Lower lobe of right lung (tissue), 2 donors: ENCODE data around the gene P2RX4. TPM values are rescaled to one million over a fixed set of nuclear protein-coding genes. Genes with fewer than 3 reads are reported as not detected.
"Not testable (repeated sequence)": the region's sequence is repeated elsewhere in the genome, so short reads cannot be mapped to it uniquely, and the experiment has no call there.

Source experiments
- ATAC-seq, 2 donors: fragments of 200-7000 bp; cut with Tn5 transposase; one replicate each; pipeline ENCODE4 v1.9.1; 2020 to 2022; ENCODE audit warnings: mild to moderate bottlenecking in 2 of 2, moderate library complexity in 2 of 2
- DNase-seq: peaks from one replicate; pipeline ENCODE4 v3.0.0-alpha.2; 2020
- H3K27ac ChIP-seq: fragments of 200-600 bp; one replicate; pipeline ENCODE4 v1.8.0; 2022
- H3K27me3 ChIP-seq: fragments of 200-600 bp; one replicate; pipeline ENCODE4 v1.8.0; 2022; ENCODE audit warnings: low read depth
- H3K36me3 ChIP-seq: fragments of 200-600 bp; one replicate; pipeline ENCODE4 v1.8.0; 2022; ENCODE audit warnings: mild to moderate bottlenecking
- H3K4me1 ChIP-seq: fragments of 200-600 bp; one replicate; pipeline ENCODE4 v1.8.0; 2022
- H3K4me3 ChIP-seq: fragments of 200-600 bp; one replicate; pipeline ENCODE4 v1.8.0; 2022; ENCODE audit warnings: mild to moderate bottlenecking
- H3K9me3 ChIP-seq: fragments of 200-600 bp; one replicate; pipeline ENCODE4 v1.8.0; 2022
- intact Hi-C: fragments of 100-400 bp; cut with DNase I; formaldehyde crosslinking; loops from one replicate; pipeline ENCODE4 v1.11.0; 2022
- total RNA-seq: library from RNA; stranded (reverse); fragmentation: NEBNext Ultra II Directional; extraction: Animal tissue kit (Norgen Biotek cat#: 25700); gene quantifications from one replicate; pipeline ENCODE4 v1.2.1, GENCODE V29; 2021
- TF ChIP-seq, protein P1 (sequence below): fragments of 200-600 bp; IDR thresholded peaks from one replicate; pipeline ENCODE4 v1.8.0; 2022; ENCODE audit warnings: antibody characterized with exemption, mild to moderate bottlenecking
- donor health status: DM: no; HTN: yes; CAD: no; lungs with severe emphysema.

P2RX4 gene
- total RNA-seq, 1 donor from 2014 or later, result 65.8 TPM

DNA sequence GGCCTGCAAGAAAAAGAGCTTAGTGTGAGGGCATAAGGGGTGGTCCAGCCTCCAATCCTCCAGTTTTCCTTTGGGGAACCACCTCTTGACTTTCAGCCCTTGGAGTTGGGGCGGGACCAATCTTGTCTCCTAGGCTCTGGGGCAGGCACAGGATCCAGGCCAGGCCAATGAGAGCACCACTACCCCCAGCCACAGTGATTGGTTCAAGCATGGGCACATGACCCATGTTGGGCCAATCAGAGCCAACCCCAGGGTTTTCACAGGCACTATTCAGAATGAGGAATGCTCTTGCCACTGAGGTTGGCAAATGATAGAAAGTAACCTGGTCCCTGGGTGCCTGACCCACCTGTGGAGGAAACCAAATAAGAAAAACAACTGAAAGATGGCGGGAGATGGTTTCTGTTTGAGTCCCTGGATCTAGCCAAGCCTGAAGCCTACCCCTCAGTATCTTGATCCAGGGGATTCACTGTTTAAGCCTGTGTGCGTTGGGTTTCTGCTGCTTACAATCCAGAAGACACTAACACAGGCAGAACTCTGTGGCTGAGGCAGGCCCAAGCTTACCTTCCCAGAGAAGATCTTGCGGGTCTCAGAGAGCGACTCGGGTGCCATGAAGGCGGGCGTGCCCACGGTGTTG lies 42.9 kb downstream of the P2RX4 start:
- no peak for DNase-seq
- H3K9me3 ChIP-seq, result no peaks in the 10 kb centered on the region
- H3K36me3 ChIP-seq, result peaks cover 91% of the 10 kb centered on the region
- TF ChIP-seq, protein P1, sequence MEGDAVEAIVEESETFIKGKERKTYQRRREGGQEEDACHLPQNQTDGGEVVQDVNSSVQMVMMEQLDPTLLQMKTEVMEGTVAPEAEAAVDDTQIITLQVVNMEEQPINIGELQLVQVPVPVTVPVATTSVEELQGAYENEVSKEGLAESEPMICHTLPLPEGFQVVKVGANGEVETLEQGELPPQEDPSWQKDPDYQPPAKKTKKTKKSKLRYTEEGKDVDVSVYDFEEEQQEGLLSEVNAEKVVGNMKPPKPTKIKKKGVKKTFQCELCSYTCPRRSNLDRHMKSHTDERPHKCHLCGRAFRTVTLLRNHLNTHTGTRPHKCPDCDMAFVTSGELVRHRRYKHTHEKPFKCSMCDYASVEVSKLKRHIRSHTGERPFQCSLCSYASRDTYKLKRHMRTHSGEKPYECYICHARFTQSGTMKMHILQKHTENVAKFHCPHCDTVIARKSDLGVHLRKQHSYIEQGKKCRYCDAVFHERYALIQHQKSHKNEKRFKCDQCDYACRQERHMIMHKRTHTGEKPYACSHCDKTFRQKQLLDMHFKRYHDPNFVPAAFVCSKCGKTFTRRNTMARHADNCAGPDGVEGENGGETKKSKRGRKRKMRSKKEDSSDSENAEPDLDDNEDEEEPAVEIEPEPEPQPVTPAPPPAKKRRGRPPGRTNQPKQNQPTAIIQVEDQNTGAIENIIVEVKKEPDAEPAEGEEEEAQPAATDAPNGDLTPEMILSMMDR, result no peak
- no peak overlapping the region for H3K27ac ChIP-seq
- H3K27me3 ChIP-seq, result no peaks in the 10 kb centered on the region
- intact Hi-C loops, result no loop called here
- H3K4me3 ChIP-seq, result no peak overlapping the region
- H3K4me1 ChIP-seq, result no peaks in the 10 kb centered on the region
- no peak for ATAC-seq

DNA sequence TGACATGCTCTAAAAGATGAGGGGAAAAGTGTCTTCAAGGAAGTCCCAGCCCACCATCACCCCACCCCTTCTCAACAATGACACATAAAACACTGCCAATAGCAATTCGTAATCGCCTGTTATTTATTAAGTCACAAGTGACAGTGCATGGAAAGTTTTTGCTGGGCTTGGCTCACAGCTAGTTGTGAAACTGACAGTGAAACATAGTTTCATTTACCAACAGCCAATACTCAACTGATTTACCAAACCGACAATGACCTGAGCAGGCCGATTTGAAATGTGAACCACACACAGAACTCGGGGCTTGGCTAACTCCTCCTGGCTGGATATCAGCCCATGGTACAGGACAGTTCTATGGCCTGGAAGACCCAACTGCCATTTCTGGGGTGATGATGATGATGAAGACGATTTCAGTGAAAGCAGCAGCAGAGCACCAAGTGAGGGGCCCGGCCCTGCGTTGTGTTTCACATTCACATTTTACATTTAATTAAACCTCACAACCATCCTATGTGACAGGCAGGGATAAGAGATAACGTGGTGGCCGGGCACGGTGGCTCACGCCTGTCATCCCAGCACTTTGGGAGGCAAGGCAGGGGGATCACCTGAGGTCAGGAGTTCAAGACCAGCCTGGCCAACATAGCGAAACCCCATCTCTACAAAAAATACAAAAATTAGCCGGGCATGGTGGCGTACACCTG lies 43.9 kb downstream of the P2RX4 start:
- TF ChIP-seq, protein P1, result no peak
- ATAC-seq (no peak), DNase-seq (no peak)
- no peaks in the 10 kb centered on the region for H3K9me3 ChIP-seq
- H3K4me3 ChIP-seq, result no peak overlapping the region
- peaks cover 91% of the 10 kb centered on the region for H3K36me3 ChIP-seq
- no peak overlapping the region for H3K27ac ChIP-seq
- no peaks in the 10 kb centered on the region for H3K4me1 ChIP-seq
- intact Hi-C loops, result no loop called here
- H3K27me3 ChIP-seq, result no peaks in the 10 kb centered on the region

DNA sequence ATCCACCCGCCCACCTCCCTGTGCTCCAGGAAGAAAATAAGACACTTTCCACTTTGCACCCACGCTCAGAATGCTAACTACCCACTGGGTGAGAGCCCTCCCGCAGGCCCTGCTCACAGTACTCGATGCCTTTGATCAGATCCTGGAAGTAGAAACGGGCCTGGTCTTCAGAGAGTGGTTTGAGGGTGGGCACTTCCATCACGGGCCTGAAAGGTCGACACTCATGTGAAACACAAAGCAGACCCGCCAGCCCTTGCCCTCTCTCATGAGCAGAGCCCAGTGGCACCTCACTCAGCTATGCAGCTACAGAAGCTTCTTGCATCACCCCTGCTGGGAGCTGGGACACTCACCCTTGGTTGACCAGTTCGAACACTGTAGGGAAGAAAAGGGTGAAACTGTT lies 45.5 kb downstream of the P2RX4 start:
- DNase-seq (no peak), ATAC-seq (peak; percentile 25 to 29)
- H3K36me3 ChIP-seq, result peaks cover 91% of the 10 kb centered on the region
- H3K9me3 ChIP-seq, result no peaks in the 10 kb centered on the region
- no peaks in the 10 kb centered on the region for H3K4me1 ChIP-seq
- intact Hi-C loops, result no loop called here
- TF ChIP-seq, protein P1, result no peak
- H3K4me3 ChIP-seq, result no peak overlapping the region
- no peaks in the 10 kb centered on the region for H3K27me3 ChIP-seq
- no peak overlapping the region for H3K27ac ChIP-seq

DNA sequence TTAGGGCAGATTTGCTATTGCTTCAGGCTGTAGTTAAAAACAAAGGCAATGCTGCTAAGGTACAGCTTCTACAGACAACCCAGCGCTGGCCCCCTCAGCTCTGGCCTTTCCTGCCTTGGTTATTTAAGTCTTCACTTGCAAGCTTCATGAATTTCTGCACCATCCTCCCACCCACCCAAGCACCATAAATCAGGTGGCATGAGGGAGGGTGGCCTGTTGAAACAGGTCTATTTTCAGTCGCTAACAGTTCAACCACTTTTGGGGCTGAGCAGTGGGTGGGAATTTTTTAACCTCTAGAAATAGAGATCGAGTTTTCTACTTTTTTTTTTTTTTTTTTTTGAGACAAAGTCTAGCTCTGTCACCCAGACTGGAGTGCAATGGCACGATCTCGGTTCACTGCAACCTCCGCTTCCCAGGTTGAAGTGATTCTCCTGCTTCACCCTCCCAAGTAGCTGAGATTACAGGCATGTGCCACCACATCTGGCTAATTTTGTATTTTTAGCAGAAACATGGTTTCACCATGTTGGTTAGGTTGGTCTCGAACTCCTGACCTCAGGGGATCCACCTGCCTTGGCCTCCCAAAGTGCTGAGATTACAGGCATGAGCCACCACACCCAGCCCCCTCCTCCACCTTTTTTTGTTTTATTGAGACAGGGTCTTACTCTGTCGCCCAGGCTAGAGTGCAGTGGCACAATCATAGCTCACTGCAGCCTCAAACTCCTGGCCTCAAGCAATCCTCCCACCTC lies 47.9 kb downstream of the P2RX4 start:
- H3K4me3 ChIP-seq, H3K4me1 ChIP-seq, ATAC-seq, DNase-seq, H3K27ac ChIP-seq, intact Hi-C loops, H3K27me3 ChIP-seq, H3K9me3 ChIP-seq: not testable (repeated sequence)
- H3K36me3 ChIP-seq, result peaks cover 91% of the 10 kb centered on the region

DNA sequence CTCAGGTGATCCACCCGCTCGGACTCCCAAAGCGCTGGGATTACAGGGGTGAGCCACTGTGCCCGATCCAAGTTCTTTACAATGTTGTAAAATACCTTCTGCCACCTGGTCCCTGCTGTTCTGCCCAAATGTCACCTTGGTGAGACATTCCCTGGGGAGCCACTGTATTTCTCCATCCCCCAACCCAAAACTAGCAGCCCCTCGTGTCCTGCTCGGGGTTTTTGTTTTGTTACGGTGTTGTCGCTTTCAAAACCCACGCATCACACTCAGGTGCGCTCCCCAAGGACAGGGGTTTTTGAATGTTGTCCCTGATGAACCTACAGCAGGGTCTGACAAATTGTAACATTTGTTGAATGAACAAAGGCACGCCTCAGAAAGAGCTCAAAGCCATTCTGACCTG lies 49.1 kb downstream of the P2RX4 start:
- H3K36me3 ChIP-seq, result peaks cover 91% of the 10 kb centered on the region
- no peaks in the 10 kb centered on the region for H3K9me3 ChIP-seq
- ATAC-seq (no peak), DNase-seq (no peak)
- H3K27me3 ChIP-seq, result no peaks in the 10 kb centered on the region
- no peak overlapping the region for H3K27ac ChIP-seq
- intact Hi-C loops, result no loop called here
- no peak overlapping the region for H3K4me3 ChIP-seq
- TF ChIP-seq, protein P1, result no peak
- H3K4me1 ChIP-seq, result no peaks in the 10 kb centered on the region

DNA sequence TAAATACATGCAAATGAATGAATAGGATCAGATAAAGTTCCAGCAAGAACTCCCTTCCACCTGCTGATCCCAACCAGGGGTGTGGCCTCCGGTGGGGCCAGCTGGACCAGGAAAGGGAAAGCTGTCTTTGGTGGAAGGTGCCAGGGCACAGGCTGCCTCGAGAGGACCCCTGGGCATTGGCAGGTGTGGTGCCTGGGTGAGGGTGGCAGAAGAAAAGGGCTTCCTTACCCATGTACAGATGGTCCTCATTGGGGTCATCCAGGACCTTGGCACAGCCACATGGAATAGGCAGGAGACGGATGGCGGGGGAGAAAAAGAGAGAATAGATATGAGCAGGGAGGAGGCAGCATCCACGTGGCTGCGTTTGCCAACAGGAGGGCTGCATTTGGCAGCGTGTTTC lies 50.2 kb downstream of the P2RX4 start:
- H3K4me1 ChIP-seq, result no peaks in the 10 kb centered on the region
- no peaks in the 10 kb centered on the region for H3K27me3 ChIP-seq
- intact Hi-C loops, result no loop called here
- TF ChIP-seq, protein P1, result no peak
- H3K4me3 ChIP-seq, result no peak overlapping the region
- DNase-seq, result no peak
- H3K36me3 ChIP-seq, result peaks cover 91% of the 10 kb centered on the region
- H3K9me3 ChIP-seq, result no peaks in the 10 kb centered on the region
- no peak overlapping the region for H3K27ac ChIP-seq
- ATAC-seq, result no peak
